ENCODE measurements around the gene RPS19BP1.
A peak's percentile ranks its signal among the peaks of the same experiment; 100 is the strongest.

Gene RPS19BP1

GRCh38 chr22:39558950-39559349 is 26.4 kb upstream of the RPS19BP1 start:
- no peak for DNase-seq

DNA sequence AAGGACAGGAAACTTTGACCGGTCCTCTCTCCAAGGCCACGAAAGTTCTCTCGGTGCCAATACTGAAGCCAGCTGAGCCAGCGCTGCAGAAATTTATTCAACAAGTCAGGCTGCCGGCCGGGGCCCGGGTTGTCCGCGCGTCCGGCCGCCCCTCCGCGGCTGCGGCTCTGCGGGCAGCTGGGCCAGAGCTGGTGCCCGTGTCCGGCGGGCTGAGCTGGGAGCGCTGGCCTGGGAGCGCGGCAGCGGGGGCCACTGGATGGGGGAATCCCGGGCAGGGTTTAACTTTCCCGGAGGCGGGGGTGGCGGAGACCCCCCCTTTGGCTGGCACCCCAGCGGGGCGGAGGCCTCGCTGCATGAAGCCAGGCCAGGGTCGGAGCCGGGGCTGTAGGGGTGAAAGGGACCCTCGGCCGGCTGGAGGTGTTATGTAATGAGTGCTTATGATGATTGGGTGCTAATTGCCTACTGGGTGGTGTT is 25.7 kb upstream of the RPS19BP1 start:
- no peak for DNase-seq

DNA sequence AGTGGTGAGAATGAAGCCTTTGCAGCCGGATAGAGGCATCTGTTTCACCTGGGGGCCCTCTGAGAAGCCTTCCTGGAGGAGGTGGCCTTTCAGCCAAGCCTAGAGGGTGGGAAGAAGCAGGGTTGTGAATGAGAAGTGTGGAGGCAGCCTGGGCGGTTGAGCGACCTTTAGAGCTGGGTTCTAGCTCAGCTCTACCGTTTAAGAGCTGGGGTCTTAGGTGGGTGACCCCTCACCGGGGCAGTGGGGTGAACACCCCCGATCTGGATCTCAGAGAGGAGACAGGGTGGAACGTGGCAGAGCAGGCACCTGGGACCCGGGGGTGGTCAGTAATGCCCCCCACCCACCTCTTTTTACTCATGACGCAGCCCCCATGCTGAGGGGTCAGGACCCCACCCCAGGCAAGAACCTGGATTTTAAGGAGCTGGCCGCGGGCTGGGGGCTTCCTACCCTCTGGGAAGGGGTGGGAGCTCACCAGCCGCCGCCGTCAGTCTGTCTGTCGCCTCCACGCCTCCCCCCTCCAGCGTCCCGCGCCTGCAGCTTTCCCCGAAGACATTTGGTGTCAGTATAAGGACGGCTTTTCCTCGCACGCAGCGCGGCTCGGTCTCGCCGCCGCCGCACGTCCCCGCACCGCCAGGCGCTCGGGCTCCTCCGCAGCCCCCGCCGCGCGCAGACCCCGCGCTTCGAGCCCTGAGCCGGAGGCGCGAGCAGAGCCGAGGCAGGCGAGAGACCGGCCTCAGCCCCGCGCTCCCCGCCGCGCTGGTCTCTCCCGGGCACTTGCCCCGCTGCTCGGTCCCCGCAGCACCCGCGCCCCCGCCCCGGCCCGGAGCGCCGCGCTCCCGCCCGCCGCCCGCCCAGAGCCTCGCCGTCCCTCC is 24.7 kb upstream of the RPS19BP1 start:
- DNase-seq = no peak

DNA sequence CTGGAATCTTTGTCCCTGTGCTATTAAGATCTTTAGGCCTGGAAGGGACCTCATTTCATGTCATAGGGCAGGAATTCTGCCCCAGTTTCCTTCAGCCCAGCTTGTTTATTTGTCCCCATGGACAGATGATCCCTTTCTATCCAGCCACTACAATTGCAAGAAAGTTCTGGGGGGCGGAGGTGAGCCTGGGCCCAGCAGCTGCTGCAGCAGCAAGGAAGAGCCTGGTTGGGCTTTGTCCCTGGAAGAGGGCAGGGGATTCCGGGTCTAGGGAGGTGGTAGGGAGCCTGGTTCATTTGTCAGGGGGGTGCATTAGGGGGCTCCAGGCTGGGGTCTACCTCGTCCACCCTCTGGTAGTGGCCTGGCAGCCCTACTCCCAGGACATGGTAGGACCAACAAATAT is 21.6 kb upstream of the RPS19BP1 start:
- DNase-seq = no peak

GRCh38 chr22:39553429-39553828 is 20.9 kb upstream of the RPS19BP1 start:
- DNase-seq = no peak

DNA sequence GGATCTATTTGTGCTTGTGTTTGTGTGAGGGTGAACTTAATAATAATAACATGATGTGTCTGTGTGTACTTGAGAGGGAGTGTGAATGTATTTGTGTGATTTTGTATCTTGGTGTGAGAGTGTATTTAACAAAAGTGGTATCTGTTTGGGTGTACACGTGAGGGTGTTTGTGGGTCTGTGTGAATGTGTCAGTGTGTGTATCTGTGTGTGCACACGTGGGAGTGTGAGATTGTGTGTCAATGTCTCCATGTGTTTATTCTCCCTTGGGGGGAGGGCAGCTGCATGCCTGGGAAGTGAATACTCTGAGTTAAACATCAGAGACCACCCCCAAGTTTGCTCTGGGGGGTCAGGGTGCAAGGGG is 15.0 kb upstream of the RPS19BP1 start:
- DNase-seq = no peak

DNA sequence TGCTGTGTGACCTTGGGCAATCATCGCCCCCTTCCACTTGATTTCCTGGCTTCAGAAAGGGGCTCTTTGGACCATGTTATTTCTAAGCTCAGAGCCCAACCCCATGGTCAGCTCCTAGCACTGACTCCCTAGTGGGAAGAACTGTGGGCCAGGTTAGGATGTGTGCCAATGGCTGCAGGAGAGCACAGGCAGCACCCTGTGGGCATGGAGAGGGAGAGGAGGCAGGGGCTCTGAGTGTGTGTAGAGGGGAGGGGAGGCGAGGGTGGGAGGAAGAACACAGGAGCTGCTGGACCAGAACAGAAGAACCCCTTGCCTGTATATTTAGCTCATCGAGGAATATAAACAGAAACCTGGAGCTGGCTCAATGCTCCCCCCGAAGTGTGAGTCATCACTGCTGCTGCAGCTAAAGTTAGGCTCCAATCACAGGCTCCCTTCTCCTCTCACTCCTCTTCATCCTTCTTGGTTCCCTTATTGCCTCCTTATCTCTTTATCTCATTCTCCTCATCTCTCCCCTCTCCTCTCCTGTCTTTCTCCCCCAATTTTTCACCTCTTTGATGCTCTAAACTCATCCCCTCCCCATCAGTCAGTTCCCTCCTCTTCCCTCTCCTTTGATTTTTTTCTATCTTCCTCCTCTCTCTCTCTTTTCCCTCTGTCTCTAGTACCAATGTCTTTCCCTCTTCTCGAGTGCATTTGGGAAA is 14.5 kb upstream of the RPS19BP1 start:
- DNase-seq = no peak

GRCh38 chr22:39545386-39546365 is 13.1 kb upstream of the RPS19BP1 start:
- peak; percentile 68 for DNase-seq

DNA sequence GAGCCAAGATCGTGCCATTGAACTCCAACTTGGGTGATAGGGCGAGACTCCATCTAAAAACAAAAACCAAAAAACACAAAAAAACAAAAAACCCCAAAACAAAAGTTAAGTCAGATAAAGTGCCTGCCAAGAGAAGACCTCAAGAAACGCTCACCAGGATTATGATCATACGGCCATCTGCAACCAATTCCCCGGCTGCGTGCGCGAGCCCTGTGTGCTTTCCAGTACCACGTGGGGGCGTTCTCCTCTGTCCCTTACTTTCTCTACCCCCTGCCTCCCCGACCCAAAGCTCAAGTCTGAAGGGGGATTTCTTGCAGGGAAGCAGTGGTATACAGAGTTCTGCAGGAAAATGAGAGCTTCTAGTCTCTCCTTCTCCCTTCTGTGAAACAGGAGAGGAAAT is 10.5 kb upstream of the RPS19BP1 start:
- no peak for DNase-seq

- DNase-seq = no peak
These were observed 5.4 kb upstream of the RPS19BP1 start for GRCh38 chr22:39537975-39538374.

- no peak for DNase-seq
These were observed 4.2 kb upstream of the RPS19BP1 start for GRCh38 chr22:39536711-39537110.

GRCh38 chr22:39535831-39536449 is 3.4 kb upstream of the RPS19BP1 start:
- DNase-seq = no peak

GRCh38 chr22:39535357-39535725 is 2.8 kb upstream of the RPS19BP1 start:
- DNase-seq = no peak

GRCh38 chr22:39534591-39535356 is 2.2 kb upstream of the RPS19BP1 start:
- DNase-seq = peak; percentile 87

- no peak for DNase-seq
These were observed 1.6 kb upstream of the RPS19BP1 start for GRCh38 chr22:39534092-39534506.

DNA sequence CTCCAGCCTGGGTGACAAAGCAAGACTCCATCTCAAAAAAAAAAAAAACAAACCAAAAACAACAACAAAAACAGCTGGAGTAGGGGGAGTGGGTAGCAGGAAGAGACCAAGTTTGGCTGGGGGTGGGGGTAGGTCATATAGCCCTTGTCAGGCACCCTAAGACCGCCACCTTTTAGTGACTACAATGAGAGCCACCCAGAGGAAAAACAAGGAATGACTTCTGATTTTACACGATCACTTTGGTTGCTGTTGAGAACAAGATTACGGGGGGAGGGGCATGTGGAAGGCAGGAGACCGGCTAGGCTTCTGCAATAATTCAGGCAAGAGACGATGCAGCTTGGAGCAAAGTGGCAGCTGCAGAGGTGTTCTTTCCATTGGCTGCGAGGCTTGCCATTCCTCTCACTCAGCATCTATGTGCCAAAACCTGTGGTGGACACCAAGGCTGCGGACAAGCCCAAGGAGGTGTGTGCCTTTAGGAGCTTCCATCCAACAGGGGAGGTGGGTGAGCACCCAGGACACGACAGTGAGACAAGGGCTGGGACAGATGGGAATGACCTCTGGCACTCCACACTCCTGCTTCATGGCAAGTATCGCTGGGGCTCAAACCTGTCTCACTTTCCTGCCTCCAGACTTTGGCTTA is 1.7 kb downstream of the RPS19BP1 start:
- no peak for DNase-seq

GRCh38 chr22:39530116-39530515 is 2.4 kb downstream of the RPS19BP1 start:
- no peak for DNase-seq

DNA sequence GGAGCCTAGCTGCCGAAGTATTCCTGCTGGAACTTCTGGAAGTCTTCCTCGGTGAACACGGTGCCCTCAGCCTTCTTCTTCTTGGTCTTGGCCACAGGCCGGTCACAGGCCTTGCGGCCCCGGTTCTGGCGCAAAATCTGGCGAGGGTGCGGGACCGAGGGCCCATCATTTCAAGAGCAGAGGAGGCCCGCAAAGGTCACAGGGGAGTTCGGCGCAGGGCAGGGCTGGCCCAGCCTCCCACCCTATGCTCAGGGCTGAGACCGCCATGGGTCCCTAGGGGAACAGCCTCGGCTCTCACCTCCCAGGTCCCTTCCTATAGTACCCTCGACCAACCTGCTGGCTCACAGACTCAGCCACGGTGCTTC is 3.1 kb downstream of the RPS19BP1 start:
- DNase-seq = no peak

- DNase-seq = peak; percentile 95
These were observed 3.7 kb downstream of the RPS19BP1 start for GRCh38 chr22:39528681-39529486.

- DNase-seq = no peak
These were observed 4.4 kb downstream of the RPS19BP1 start for GRCh38 chr22:39528080-39528661.
